NB4 (cell line): ENCODE measurements around the gene L3MBTL2.

Source experiments
- CTCF ChIP-seq: IDR thresholded peaks from one replicate; pipeline ENCODE4 v1.5.1; 2012; ENCODE audit warnings: low read depth, low read length
- MAX ChIP-seq: IDR thresholded peaks from 2 replicates; pipeline ENCODE4 v1.6.1; 2011; ENCODE audit warnings: low read depth, low read length
- MYC ChIP-seq: IDR thresholded peaks from 2 replicates; pipeline ENCODE4 v1.6.1; 2011; ENCODE audit warnings: low read depth, low read length
- POLR2A ChIP-seq: IDR thresholded peaks from 2 replicates; pipeline ENCODE4 v1.6.1; 2011; ENCODE audit warnings: mild to moderate bottlenecking; ENCODE audit not compliant: insufficient read length; ENCODE audit errors: extremely low read depth

GRCh38 chr22:41273128-41273527 lies 68.0 kb downstream of the L3MBTL2 start:
- TF ChIP-seq CTCF: no peak
- TF ChIP-seq MAX: no peak
- no peak for TF ChIP-seq POLR2A
- no peak for TF ChIP-seq MYC
